ENCODE data around the gene ROBO4.

DNA sequence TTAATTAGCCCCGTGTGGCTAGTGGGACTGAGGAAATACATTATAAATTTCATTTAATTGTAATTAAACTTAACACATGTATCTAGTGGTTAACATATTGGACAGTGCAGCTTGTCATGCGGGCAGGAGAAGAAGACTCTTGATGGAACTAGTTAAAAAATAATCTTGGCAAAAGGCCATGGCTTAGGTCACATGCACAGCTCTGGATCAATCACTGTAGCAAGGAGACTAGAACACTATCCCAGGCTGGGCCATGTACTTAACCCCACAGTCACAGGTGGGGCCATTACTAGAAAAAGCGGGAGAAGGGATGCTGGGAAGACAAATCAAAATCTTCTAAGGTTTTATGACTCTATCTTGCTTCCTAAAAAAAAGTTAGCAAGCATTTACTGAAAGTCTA is 46.9 kb upstream of the ROBO4 start:
- TF ChIP-seq KDM4B (CRISPR knock-in tag; IDR thresholded peaks at IDR 0.05), result no peak
- TF ChIP-seq ZFP36 (IDR thresholded peaks at IDR 0.05; ENCODE audit: borderline replicate concordance, low read depth, low read length, partially characterized antibody), result no peak
- TF ChIP-seq, protein P1, sequence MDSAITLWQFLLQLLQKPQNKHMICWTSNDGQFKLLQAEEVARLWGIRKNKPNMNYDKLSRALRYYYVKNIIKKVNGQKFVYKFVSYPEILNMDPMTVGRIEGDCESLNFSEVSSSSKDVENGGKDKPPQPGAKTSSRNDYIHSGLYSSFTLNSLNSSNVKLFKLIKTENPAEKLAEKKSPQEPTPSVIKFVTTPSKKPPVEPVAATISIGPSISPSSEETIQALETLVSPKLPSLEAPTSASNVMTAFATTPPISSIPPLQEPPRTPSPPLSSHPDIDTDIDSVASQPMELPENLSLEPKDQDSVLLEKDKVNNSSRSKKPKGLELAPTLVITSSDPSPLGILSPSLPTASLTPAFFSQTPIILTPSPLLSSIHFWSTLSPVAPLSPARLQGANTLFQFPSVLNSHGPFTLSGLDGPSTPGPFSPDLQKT (CRISPR knock-in tag; IDR thresholded peaks at IDR 0.05; ENCODE audit: borderline replicate concordance), result no peak
- TF ChIP-seq ZNF670 (CRISPR knock-in tag; IDR thresholded peaks at IDR 0.05; ENCODE audit: borderline replicate concordance), result no peak
- TF ChIP-seq DPF2 (CRISPR knock-in tag; IDR thresholded peaks at IDR 0.05; ENCODE audit: borderline replicate concordance, low read depth), result no peak
- no peak for TF ChIP-seq ZNF468 (CRISPR knock-in tag; IDR thresholded peaks at IDR 0.05)

Measured in HepG2 (cell line).